ENCODE data around the gene ARHGAP6. TPM values are rescaled to one million over a fixed set of nuclear protein-coding genes. Genes with fewer than 3 reads are reported as not detected.

ARHGAP6 gene, protein sequence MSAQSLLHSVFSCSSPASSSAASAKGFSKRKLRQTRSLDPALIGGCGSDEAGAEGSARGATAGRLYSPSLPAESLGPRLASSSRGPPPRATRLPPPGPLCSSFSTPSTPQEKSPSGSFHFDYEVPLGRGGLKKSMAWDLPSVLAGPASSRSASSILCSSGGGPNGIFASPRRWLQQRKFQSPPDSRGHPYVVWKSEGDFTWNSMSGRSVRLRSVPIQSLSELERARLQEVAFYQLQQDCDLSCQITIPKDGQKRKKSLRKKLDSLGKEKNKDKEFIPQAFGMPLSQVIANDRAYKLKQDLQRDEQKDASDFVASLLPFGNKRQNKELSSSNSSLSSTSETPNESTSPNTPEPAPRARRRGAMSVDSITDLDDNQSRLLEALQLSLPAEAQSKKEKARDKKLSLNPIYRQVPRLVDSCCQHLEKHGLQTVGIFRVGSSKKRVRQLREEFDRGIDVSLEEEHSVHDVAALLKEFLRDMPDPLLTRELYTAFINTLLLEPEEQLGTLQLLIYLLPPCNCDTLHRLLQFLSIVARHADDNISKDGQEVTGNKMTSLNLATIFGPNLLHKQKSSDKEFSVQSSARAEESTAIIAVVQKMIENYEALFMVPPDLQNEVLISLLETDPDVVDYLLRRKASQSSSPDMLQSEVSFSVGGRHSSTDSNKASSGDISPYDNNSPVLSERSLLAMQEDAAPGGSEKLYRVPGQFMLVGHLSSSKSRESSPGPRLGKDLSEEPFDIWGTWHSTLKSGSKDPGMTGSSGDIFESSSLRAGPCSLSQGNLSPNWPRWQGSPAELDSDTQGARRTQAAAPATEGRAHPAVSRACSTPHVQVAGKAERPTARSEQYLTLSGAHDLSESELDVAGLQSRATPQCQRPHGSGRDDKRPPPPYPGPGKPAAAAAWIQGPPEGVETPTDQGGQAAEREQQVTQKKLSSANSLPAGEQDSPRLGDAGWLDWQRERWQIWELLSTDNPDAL (N-terminal part only)
- 0.10 TPM for total RNA-seq (2021; ENCODE audit: unreplicated experiment)
- not detected in 2 replicates for polyA plus RNA-seq (2012)
- Bru-seq, nascent RNA, result percentile 5 among the genes with signal in this experiment
- BruChase-seq, experiment 1, labeled RNA remaining after a 6-hour chase, result percentile 6 among the genes with signal in this experiment
- BruChase-seq, experiment 2, labeled RNA remaining after a 2-hour chase, result percentile 3 among the genes with signal in this experiment
- long read RNA-seq, result 0 reads

DNA sequence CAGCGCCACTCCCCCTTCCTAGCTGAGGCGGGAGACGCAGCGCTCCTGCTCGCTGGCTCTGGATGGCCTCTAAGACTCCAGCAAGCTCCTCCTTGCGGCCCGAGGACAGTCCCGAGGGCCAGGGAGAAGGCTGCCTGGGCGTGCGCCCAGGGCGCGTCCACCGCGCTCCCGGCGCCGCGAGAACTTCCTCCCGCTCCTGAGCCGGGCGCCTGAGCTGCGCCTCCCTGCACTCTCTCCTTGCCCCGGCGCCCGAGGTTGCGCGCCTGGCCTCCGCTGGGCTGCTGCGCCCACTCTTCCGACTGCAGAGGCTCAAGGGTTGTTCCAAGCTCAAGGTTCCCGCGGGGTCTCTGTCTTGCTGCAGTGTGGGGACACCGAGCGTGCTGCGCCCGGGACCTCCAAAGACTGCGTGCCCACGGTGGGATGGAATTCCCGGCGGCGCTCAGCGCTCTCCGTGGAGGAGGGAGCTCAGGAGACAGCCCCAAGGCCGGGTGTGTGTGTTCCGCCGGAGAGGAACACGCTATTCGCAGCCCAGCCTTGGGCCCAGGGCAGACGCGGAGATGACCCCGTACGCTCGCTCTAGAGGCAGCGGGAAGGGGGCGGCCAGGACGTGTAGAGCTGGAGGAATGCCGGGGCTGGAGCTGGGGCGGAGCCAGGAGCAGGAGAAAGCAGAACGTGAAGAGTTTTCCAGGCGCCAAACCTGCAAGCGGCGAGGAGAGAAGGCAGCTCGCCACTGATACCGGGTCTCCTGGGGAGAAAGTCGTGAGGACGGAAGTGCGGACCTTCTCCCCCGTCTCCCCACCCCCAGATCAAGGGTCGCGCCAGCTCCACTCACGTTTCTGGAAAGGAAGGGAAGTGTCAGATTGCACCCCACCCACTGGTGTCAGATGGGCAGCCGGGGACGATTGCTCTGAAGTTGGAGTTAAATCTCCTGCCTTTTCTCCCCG, at the start of gene ARHGAP6:
TSS of gene ARHGAP6 (minus strand) at position 753 of the 944 bp plus-strand sequence. CDS start 1,092 bp downstream, outside the sequence.
- H3K4me3 ChIP-seq (replicated peaks in 1 of 2; ENCODE audit: low read depth in 1 of 2, low read length in 2 of 2), result no peak within 1 kb of the TSS
- intact Hi-C loops (cut with micrococcal nuclease), result no loop called here
- no peak for TF ChIP-seq SIN3A (IDR thresholded peaks at IDR 0.05; ENCODE audit: low read depth)
- TF ChIP-seq YY1 (IDR thresholded peaks at IDR 0.05; ENCODE audit: extremely low read depth, insufficient replicate concordance, low read depth, low read length), result no peak
- TF ChIP-seq CBX3 (IDR thresholded peaks at IDR 0.05; ENCODE audit: low read depth), result no peak
- TF ChIP-seq, protein P1, sequence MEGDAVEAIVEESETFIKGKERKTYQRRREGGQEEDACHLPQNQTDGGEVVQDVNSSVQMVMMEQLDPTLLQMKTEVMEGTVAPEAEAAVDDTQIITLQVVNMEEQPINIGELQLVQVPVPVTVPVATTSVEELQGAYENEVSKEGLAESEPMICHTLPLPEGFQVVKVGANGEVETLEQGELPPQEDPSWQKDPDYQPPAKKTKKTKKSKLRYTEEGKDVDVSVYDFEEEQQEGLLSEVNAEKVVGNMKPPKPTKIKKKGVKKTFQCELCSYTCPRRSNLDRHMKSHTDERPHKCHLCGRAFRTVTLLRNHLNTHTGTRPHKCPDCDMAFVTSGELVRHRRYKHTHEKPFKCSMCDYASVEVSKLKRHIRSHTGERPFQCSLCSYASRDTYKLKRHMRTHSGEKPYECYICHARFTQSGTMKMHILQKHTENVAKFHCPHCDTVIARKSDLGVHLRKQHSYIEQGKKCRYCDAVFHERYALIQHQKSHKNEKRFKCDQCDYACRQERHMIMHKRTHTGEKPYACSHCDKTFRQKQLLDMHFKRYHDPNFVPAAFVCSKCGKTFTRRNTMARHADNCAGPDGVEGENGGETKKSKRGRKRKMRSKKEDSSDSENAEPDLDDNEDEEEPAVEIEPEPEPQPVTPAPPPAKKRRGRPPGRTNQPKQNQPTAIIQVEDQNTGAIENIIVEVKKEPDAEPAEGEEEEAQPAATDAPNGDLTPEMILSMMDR (IDR thresholded peaks at IDR 0.05 in 2 of 3, conservative IDR thresholded peaks at IDR 0.05 in 1 of 3; ENCODE audit: borderline replicate concordance in 1 of 3, insufficient read depth in 1 of 3, low read depth in 2 of 3, low read length in 2 of 3), result no peak
- TF ChIP-seq JUND (IDR thresholded peaks at IDR 0.05), result no peak
- TF ChIP-seq, protein P2, sequence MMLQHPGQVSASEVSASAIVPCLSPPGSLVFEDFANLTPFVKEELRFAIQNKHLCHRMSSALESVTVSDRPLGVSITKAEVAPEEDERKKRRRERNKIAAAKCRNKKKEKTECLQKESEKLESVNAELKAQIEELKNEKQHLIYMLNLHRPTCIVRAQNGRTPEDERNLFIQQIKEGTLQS (IDR thresholded peaks at IDR 0.05), result no peak
- no peak for TF ChIP-seq POLR2A (IDR thresholded peaks at IDR 0.05; ENCODE audit: borderline replicate concordance, extremely low read depth, insufficient read depth, insufficient read length)
- TF ChIP-seq, protein P3, sequence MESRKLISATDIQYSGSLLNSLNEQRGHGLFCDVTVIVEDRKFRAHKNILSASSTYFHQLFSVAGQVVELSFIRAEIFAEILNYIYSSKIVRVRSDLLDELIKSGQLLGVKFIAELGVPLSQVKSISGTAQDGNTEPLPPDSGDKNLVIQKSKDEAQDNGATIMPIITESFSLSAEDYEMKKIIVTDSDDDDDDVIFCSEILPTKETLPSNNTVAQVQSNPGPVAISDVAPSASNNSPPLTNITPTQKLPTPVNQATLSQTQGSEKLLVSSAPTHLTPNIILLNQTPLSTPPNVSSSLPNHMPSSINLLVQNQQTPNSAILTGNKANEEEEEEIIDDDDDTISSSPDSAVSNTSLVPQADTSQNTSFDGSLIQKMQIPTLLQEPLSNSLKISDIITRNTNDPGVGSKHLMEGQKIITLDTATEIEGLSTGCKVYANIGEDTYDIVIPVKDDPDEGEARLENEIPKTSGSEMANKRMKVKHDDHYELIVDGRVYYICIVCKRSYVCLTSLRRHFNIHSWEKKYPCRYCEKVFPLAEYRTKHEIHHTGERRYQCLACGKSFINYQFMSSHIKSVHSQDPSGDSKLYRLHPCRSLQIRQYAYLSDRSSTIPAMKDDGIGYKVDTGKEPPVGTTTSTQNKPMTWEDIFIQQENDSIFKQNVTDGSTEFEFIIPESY (IDR thresholded peaks at IDR 0.05; ENCODE audit: extremely low read depth, insufficient replicate concordance, low read length), result no peak
- TF ChIP-seq EZH2 (IDR thresholded peaks at IDR 0.05), result no peak
- TF ChIP-seq EZH2phosphoT487 (IDR thresholded peaks at IDR 0.05; ENCODE audit: borderline replicate concordance), result no peak
- H3K27ac ChIP-seq (ENCODE audit: low read depth, low read length), result no peak within 1 kb of the TSS
- no peaks in the 10 kb centered on the region for H3K79me2 ChIP-seq (ENCODE audit: insufficient read depth, low read length)
- H3K9ac ChIP-seq (ENCODE audit: low read length), result no peak within 1 kb of the TSS
- H3K4me1 ChIP-seq (ENCODE audit: control insufficient read depth in 1 of 2, insufficient read depth in 2 of 2, low read length in 2 of 2), result no peaks in the 10 kb centered on the region
- H3K9me2 ChIP-seq (ENCODE audit: insufficient read depth), result no peaks in the 10 kb centered on the region
- H3K27me3 ChIP-seq (ENCODE audit: insufficient read depth, low read length), result no peaks in the 10 kb centered on the region
- H3K36me3 ChIP-seq (ENCODE audit: control insufficient read depth in 1 of 2, insufficient read depth in 2 of 2, low read length in 2 of 2), result no peaks in the 10 kb centered on the region
- RAD21 ChIA-PET (ENCODE audit: low non-redundant PET in 1 of 2, low total read pairs in 2 of 2, uncharacterized antibody in 2 of 2, unreplicated experiment in 2 of 2), result no interaction called here
- ATAC-seq, result no peak
- POLR2A ChIA-PET, result no interaction called here
- DNase-seq (ENCODE audit: low read depth, low spot score), result no peak
- H3K9me3 ChIP-seq (ENCODE audit: control insufficient read depth in 1 of 2, insufficient read depth in 1 of 2, low read depth in 1 of 2, low read length in 2 of 2), result no peaks in the 10 kb centered on the region
- no peak within 1 kb of the TSS for H2AFZ ChIP-seq (ENCODE audit: low read depth, low read length, poor library complexity, severe bottlenecking)
- CTCF ChIA-PET, result no interaction called here
- no peak within 1 kb of the TSS for H3K4me2 ChIP-seq (ENCODE audit: low read length)
- no peaks in the 10 kb centered on the region for H4K20me1 ChIP-seq (ENCODE audit: insufficient read depth)
- no TSS peak for BruUV-seq (replicated peaks)

Measured in HCT116 (cell line).